Mesothelial cell of epicardium (in vitro differentiated cells): Measurements from ENCODE around the gene APLP2. TPM values are rescaled to one million over a fixed set of nuclear protein-coding genes. Genes with fewer than 3 reads are reported as not detected.
"Not testable (repeated sequence)": the region's sequence is repeated elsewhere in the genome, so short reads cannot be mapped to it uniquely, and the experiment has no call there.

Source experiments
- DNase-seq, 2 experiments: peaks; one replicate each; pipeline ENCODE4 v3.0.0; 2021; ENCODE audit warnings: low spot score in 2 of 2; ENCODE audit not compliant: unreplicated experiment in 2 of 2
- H3K27ac Mint-ChIP-seq: 2 replicates; pipeline ENCODE4 v1.8.0; 2021; ENCODE audit warnings: mixed read lengths
- H3K27me3 Mint-ChIP-seq: 2 replicates; pipeline ENCODE4 v1.8.0; 2021; ENCODE audit warnings: low read depth, mixed read lengths
- H3K36me3 Mint-ChIP-seq: 2 replicates; pipeline ENCODE4 v1.8.0; 2021; ENCODE audit warnings: mixed read lengths
- H3K4me1 Mint-ChIP-seq: 2 replicates; pipeline ENCODE4 v1.8.0; 2021; ENCODE audit warnings: mixed read lengths
- H3K4me3 Mint-ChIP-seq: 2 replicates; pipeline ENCODE4 v1.8.0; 2021; ENCODE audit warnings: mild to moderate bottlenecking, moderate library complexity, mixed read lengths
- H3K9me3 Mint-ChIP-seq: 2 replicates; pipeline ENCODE4 v1.8.0; 2021; ENCODE audit warnings: mixed read lengths
- total RNA-seq: library from RNA; stranded (reverse); gene quantifications from 3 replicates; pipeline ENCODE4 v1.2.1, GENCODE V29; 2021
- TF ChIP-seq, protein P1 (sequence below): fragments of 200-600 bp; sonication (generic); IDR thresholded peaks from one replicate; pipeline ENCODE4 v1.5.0; 2021; ENCODE audit warnings: antibody characterized with exemption; ENCODE audit not compliant: unreplicated experiment

APLP2 gene
- total RNA-seq, 1 donor from 2014 or later, result 240 TPM

GRCh38 chr11:130166457-130166784, 96.7 kb downstream of the APLP2 start:
- H3K4me3 Mint-ChIP-seq, result no peak overlapping the region

DNA sequence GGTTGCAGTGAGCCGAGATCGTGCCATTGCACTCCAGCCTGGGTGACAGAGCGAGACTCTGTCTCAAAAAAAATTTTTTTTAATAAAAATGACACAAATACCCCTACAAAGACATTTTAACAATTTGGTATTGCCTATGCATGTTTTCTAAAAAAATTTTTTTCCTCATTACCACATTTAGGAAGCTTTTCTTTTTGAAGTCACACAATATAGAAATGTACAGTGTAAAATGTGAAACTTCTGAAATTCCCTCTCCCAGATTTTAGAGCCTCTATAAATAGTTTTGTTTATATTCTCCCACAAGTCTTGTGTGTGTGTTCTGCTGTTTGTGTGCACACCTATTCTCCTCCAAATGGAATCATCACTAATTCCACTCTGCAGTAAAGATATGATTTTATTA, 97.5 kb downstream of the APLP2 start:
- Mint-ChIP-seq H3K4me1 (no peaks in the 10 kb centered on the region), H3K27ac (no peak overlapping the region), H3K27me3 (peaks cover 2% of the 10 kb centered on the region), H3K4me3 (no peak overlapping the region), H3K36me3 (no peaks in the 10 kb centered on the region), H3K9me3 (no peaks in the 10 kb centered on the region)
- DNase-seq, result no peak
- TF ChIP-seq, protein P1, sequence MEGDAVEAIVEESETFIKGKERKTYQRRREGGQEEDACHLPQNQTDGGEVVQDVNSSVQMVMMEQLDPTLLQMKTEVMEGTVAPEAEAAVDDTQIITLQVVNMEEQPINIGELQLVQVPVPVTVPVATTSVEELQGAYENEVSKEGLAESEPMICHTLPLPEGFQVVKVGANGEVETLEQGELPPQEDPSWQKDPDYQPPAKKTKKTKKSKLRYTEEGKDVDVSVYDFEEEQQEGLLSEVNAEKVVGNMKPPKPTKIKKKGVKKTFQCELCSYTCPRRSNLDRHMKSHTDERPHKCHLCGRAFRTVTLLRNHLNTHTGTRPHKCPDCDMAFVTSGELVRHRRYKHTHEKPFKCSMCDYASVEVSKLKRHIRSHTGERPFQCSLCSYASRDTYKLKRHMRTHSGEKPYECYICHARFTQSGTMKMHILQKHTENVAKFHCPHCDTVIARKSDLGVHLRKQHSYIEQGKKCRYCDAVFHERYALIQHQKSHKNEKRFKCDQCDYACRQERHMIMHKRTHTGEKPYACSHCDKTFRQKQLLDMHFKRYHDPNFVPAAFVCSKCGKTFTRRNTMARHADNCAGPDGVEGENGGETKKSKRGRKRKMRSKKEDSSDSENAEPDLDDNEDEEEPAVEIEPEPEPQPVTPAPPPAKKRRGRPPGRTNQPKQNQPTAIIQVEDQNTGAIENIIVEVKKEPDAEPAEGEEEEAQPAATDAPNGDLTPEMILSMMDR, result no peak

More at GRCh38 chr11:130166457-130166784, 96.7 kb downstream of the APLP2 start:
- Mint-ChIP-seq H3K27ac (no peak overlapping the region), H3K36me3 (no peaks in the 10 kb centered on the region), H3K27me3 (peaks cover 7% of the 10 kb centered on the region), H3K9me3 (no peaks in the 10 kb centered on the region), H3K4me1 (peaks cover 3% of the 10 kb centered on the region)
- TF ChIP-seq, protein P1, result no peak
- DNase-seq, result no peak

GRCh38 chr11:130168105-130168504, 98.4 kb downstream of the APLP2 start:
- TF ChIP-seq, protein P1, result no peak
- H3K4me3 Mint-ChIP-seq, result no peak overlapping the region
- H3K36me3 Mint-ChIP-seq, result no peaks in the 10 kb centered on the region
- DNase-seq, result no peak
- H3K4me1 Mint-ChIP-seq, result no peaks in the 10 kb centered on the region
- H3K27ac Mint-ChIP-seq, result no peak overlapping the region
- no peaks in the 10 kb centered on the region for H3K27me3 Mint-ChIP-seq
- H3K9me3 Mint-ChIP-seq, result no peaks in the 10 kb centered on the region

- H3K9me3 Mint-ChIP-seq, result peaks cover 9% of the 10 kb centered on the region
- no peaks in the 10 kb centered on the region for H3K27me3 Mint-ChIP-seq
- TF ChIP-seq, protein P1, result no peak
- no peak overlapping the region for H3K27ac Mint-ChIP-seq
- peaks cover 8% of the 10 kb centered on the region for H3K36me3 Mint-ChIP-seq
- DNase-seq, result no peak
- no peaks in the 10 kb centered on the region for H3K4me1 Mint-ChIP-seq
- H3K4me3 Mint-ChIP-seq, result no peak overlapping the region
Observed at GRCh38 chr11:130170345-130170744, 100.7 kb downstream of the APLP2 start.

GRCh38 chr11:130171534-130171933, 101.8 kb downstream of the APLP2 start:
- H3K27ac Mint-ChIP-seq, result no peak overlapping the region
- H3K27me3 Mint-ChIP-seq, result no peaks in the 10 kb centered on the region
- no peak overlapping the region for H3K4me3 Mint-ChIP-seq
- TF ChIP-seq, protein P1, result no peak
- peaks cover 9% of the 10 kb centered on the region for H3K9me3 Mint-ChIP-seq
- H3K36me3 Mint-ChIP-seq, result peaks cover 11% of the 10 kb centered on the region
- no peaks in the 10 kb centered on the region for H3K4me1 Mint-ChIP-seq
- DNase-seq, result no peak

GRCh38 chr11:130172001-130172400, 102.3 kb downstream of the APLP2 start:
- not testable (repeated sequence) for H3K27ac Mint-ChIP-seq, H3K4me1 Mint-ChIP-seq, H3K27me3 Mint-ChIP-seq, DNase-seq, H3K4me3 Mint-ChIP-seq, H3K9me3 Mint-ChIP-seq
- H3K36me3 Mint-ChIP-seq, result peaks cover 11% of the 10 kb centered on the region
